Esophagus mucosa (tissue), 1 donor: ENCODE results near the gene GRAMD4. TPM values are rescaled to one million over a fixed set of nuclear protein-coding genes. Genes with fewer than 3 reads are reported as not detected.
"Not testable (repeated sequence)": the region's sequence is repeated elsewhere in the genome, so short reads cannot be mapped to it uniquely, and the experiment has no call there.

Experiments
- ATAC-seq: fragments of 200-7000 bp; cut with Tn5 transposase; one replicate; pipeline ENCODE4 v1.9.1; 2020
- total RNA-seq: library from RNA; stranded (reverse); gene quantifications from one replicate; pipeline ENCODE4 v1.2.4, GENCODE V29; 2023
- donor health status: DM: yes; HTN: yes; CAD: no.

GRAMD4 gene
- total RNA-seq, 1 donor from 2014 or later: 37.7 TPM

GRCh38 chr22:46621243-46621930 lies 1.2 kb downstream of the GRAMD4 start:
- not testable (repeated sequence) for ATAC-seq

- ATAC-seq: peak; percentile 35
These were observed 1.9 kb downstream of the GRAMD4 start for GRCh38 chr22:46622081-46622521.

- ATAC-seq: no peak
These were observed 5.1 kb downstream of the GRAMD4 start for GRCh38 chr22:46625113-46625842.

DNA sequence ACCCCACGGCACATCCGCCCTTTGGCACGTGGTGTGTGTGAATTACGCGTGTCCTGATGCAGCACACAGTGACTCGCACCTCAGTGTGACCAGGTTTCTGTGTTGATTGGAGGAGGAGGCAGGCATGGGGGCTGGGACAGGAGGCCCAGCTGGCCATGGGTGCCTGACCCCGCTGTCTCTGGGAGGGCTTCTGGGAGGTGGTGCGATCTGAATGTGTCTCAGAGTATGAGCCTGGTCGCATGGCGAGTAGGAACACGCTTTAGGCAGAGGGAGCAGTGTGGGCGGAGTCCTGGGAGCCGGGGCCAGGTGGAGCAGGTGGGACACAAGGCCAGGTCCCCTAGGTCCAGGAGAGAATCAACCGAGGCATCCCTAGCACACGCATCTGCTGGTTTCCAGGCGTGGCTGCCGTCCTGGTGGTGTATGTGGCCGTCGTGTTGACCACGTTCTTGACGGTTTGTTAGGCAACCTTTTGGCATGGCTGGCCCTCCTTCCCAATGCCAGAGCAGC lies 5.7 kb downstream of the GRAMD4 start:
- peak; percentile 2 for ATAC-seq

GRCh38 chr22:46626356-46626755 lies 6.2 kb downstream of the GRAMD4 start:
- ATAC-seq: no peak

GRCh38 chr22:46626911-46627805 lies 7.0 kb downstream of the GRAMD4 start:
- peak; percentile 94 for ATAC-seq

DNA sequence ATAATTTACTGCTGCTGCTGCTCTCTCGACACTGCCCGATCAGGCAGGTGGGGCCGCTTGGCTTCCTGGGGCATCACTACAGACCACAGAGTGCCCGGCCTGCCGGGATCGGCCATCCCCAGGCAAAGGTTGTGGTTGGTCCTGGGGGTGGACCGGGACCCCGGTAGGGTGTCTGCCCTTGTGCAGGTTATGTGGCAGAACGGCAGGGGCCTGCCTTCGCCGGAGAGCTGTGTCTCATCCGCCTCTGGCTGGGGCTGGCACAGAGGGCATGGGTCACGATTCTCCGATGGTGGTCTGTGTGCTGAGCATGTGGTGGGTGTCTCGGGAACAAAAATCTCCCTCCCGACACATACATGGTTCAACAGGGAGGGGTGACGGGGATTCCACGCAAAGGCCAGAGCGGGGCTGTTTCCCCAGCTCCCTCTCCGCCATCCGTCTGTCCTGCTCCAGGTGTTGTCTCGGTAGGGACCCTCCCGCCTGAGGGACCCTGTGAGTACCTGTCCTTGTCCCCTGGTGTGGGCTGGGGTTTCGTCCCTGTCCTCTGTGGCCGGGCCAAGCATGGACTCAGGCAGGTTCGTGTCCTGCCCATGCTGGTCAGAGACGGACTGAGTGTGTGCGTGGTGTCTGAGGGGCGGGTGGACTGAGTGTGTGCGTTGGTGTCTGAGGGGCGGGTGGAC lies 7.8 kb downstream of the GRAMD4 start:
- no peak for ATAC-seq

GRCh38 chr22:46628756-46629155 lies 8.6 kb downstream of the GRAMD4 start:
- ATAC-seq: no peak

- ATAC-seq: no peak
These were observed 9.1 kb downstream of the GRAMD4 start for GRCh38 chr22:46629291-46629690.

- ATAC-seq: no peak
These were observed 10.9 kb downstream of the GRAMD4 start for GRCh38 chr22:46631113-46631512.

DNA sequence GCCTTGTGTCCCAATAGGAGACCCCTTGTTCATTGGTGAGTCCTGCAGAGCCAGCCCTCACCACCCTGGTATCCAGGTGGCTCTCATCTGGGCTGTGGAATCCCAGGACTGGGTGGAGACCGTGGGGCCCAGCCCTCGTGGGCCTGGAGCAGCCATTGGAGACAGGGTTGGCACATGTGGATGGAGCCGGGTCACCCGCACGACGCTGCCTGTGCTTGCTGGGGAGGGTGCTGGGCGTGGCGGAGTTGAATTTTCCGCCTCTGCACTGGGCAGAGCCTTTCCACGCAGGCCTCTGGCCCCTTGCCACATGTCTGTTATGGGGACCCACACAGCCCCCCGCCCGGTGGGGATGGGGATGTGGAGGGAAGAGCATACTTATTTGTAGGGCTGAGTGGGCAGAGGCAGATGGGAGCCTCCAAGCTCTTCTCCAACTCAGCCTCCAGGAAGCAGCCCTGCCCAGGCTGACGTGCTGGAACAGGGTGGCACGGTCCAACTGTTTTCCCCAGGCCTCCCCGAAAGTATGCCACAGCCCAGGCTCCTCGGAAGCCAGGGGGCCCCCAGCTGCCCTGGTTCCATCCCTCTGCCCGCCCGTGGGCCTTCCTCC lies 12.6 kb downstream of the GRAMD4 start:
- ATAC-seq: peak; percentile 72

DNA sequence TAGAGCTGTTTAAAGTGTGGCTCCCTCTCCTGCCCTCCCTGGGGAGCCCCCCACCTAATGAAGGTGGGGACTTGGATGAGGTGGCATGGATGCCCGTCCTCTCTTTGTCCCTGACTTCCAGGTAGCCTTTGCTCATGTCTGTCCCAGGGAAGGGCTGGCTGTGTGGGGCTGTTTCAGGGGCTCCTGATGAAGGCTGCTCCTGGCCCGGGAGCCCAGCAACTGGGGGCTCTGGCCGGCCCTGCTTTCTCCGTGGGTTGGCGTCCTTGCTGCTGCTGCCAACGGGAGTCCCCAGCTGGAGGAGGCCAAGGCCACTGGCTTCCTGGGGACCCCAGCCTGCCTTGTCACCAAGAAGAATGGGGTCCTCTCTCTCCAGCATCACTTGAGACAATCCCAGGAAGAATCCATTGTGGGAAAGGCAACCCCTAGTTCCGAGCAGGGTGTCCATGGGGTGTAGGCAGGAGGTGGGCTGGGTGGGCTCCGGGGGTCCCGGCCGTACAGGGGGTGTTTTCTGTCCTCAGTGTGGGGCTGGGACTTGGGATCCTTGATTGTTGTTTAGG lies 13.2 kb downstream of the GRAMD4 start:
- ATAC-seq: no peak

DNA sequence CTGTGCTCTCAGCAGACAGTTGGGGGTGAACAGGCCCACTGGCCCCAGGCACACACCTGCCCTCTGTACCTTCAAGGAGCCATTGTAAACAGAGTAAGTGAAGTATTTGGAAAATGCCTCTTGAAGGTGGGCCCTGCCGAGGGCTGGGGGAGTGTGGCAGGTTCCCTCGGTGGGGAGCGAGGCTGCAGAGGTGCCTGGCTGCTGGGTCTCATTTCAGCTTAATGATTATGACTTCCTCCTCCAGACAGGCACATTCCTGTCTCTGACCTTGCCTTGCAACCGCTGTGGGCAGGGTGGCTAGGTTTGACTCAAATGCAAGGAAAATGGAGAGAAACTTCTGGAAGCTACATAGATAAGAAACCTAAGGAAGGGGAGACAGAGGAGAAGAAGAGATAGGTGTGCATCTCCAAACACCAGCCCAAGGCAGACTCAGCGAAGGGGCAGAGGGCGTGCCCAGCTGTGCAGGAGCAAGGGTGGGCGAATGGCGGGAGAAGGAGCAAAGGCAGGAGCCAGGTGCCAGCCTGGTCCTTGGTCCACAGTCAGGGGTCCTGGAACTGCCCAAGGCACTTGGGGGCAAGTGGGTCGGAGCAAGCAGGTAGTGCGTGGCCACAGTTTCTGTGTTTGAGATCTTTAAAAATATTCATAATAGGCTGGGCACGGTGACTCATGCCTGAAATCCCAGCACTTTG lies 14.0 kb downstream of the GRAMD4 start:
- ATAC-seq: no peak

GRCh38 chr22:46634973-46635685 lies 14.9 kb downstream of the GRAMD4 start:
- not testable (repeated sequence) for ATAC-seq

DNA sequence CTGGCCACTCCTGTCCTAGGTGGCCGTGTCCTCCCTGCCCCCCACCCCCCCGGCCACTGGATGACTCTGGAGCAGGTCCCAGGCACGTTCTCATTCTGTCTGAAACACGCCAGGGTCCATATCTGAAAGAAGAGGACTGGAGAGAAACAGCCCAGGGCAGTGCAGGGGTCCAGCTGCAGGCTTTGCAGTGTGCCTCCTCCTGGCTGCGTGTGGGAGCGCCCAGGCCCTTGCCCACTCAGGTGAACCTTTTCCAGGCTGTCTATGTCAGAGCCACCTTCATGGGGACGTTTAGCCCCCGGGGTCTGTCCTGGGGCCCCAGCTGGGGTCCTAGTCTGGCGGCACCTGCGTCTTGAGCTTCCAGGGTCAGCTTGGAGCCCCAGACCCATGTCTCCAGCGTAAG lies 15.6 kb downstream of the GRAMD4 start:
- ATAC-seq: no peak

DNA sequence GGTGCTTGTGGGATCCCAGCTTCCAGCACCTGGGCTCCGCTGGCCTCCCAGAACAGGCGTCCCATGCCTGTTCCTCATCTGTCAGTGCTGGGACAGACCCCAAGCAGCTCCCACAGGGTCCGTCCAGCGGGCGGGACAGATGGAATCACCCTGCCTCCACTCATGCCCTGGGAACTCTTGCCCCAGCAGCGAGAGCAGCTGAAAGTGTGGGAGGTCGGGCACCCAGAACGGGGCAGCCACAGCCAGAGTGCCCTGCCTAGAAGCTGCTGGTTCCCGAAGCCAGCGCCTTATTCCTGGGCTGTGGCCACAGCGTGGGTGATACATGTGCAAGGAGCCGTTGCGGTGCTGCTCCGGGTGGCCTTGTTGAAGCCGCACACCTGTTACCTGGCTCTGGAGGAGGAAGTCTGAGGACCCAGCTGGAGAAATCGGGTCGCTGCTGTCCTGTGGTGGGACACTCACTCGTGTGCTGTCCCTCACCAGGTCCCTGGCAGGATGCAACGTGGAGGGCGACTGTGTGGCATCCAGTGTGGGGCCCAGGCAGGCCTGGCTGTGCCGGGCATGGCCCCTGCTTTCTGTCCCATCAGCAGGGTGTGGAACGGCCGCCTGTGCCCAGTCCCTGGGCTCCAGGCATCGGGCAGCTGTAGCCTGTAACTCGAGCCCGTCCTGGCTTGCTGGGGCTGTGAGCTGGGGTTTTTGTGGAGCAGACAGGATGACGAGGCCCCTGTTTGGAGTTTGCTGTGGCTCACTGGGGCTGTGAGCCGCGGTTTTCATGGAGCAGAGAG lies 16.2 kb downstream of the GRAMD4 start:
- ATAC-seq: no peak

DNA sequence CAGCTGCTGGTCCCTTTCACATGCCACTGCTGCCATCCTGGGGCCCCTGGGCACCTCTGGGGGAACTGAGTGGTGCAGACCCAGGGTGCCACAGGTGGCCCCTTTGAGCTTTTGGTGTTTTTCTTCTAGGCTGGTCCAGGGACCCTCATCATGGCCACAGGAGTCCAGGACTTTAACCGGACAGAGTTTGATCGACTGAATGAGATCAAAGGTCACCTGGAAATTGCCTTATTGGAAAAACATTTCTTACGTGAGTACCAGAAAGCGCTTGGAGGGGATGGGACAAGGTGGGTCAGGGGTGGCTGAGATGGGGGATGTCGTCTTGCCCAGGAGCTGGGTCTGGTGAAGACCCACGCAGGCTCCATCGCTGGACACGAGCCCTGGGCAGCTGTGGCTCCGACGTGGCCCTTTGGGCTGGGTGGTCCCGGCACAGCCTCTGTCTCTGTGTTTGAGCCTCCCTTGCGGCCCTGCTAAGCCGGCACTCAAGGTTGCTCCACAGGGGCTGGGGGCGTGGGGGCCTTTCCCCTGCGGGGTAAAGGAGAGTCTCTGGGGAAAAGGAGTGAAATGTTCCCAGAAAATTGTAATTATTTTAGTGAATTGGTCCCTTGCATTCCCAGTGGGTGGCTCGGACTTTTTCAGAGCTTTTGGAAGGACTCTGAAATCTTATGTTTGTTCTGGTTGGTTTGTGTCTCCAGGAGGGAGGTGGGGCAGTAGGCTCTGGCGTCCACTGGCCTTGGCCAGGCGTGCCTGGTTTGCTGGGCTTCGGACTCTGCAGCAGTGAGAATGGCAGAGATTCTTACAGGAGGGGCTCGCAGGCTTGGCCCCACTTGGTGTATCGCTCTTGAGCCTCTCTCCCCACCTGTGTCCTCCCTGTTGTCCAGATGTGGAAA lies 17.8 kb downstream of the GRAMD4 start:
- no peak for ATAC-seq
